Neural cell (in vitro differentiated cells): ENCODE results near the gene SH3RF2. TPM values are rescaled to one million over a fixed set of nuclear protein-coding genes. Genes with fewer than 3 reads are reported as not detected.

Experiments
- H2AFZ ChIP-seq: fragments of 200-600, 300-800 bp; sonication (generic), shearing (Covaris generic); 2 replicates; pipeline ENCODE4 v1.6.0; 2014; ENCODE audit warnings: low read depth, mild to moderate bottlenecking, antibody characterized with exemption, low read length, moderate library complexity
- H3F3A ChIP-seq: fragments of 200-600 bp; shearing (Covaris generic); 2 replicates; pipeline ENCODE4 v1.6.1; 2016; ENCODE audit warnings: mild to moderate bottlenecking, moderate library complexity, mixed read lengths, antibody characterized with exemption, low read length; ENCODE audit not compliant: insufficient read depth, poor library complexity, severe bottlenecking
- H3K27ac ChIP-seq: fragments of 200-600, 300-800 bp; sonication (generic), shearing (Covaris generic); 2 replicates; pipeline ENCODE4 v1.5.1; 2014; ENCODE audit warnings: mild to moderate bottlenecking, low read length, moderate library complexity
- H3K27me3 ChIP-seq: fragments of 300-800, 200-600 bp; sonication (generic), shearing (Covaris generic); 2 replicates; pipeline ENCODE4 v1.6.0; 2014; ENCODE audit warnings: mild to moderate bottlenecking, low read depth, low read length, moderate library complexity; ENCODE audit not compliant: insufficient read depth
- H3K36me3 ChIP-seq: fragments of 300-800, 200-600 bp; sonication (generic), shearing (Covaris generic); 2 replicates; pipeline ENCODE4 v1.5.1; 2014; ENCODE audit warnings: mild to moderate bottlenecking, antibody characterized with exemption, low read length, moderate library complexity; ENCODE audit not compliant: insufficient read depth
- H3K4me2 ChIP-seq: fragments of 300-800, 200-600 bp; sonication (generic), shearing (Covaris generic); 2 replicates; pipeline ENCODE4 v1.6.0; 2014; ENCODE audit warnings: mild to moderate bottlenecking, low read length
- H3K4me3 ChIP-seq: fragments of 300-800, 200-600 bp; sonication (generic), shearing (Covaris generic); 2 replicates; pipeline ENCODE4 v1.5.1; 2014; ENCODE audit warnings: mild to moderate bottlenecking, low read length, moderate library complexity
- H3K79me2 ChIP-seq: fragments of 200-600 bp; shearing (Covaris generic); replicated peaks from 2 replicates; pipeline ENCODE4 v1.6.0; 2014; ENCODE audit warnings: mild to moderate bottlenecking, low read length, moderate library complexity; ENCODE audit not compliant: insufficient read depth
- H3K9ac ChIP-seq: fragments of 300-800, 200-600 bp; sonication (generic), shearing (Covaris generic); 2 replicates; pipeline ENCODE4 v1.6.1; 2016; ENCODE audit warnings: mild to moderate bottlenecking, low read length, mixed read lengths
- H3K9me2 ChIP-seq: fragments of 200-600 bp; shearing (Covaris generic); 2 replicates; pipeline ENCODE4 v1.6.1; 2016; ENCODE audit warnings: mild to moderate bottlenecking, low read length, mixed read lengths; ENCODE audit not compliant: insufficient read depth
- H3K9me3 ChIP-seq: fragments of 200-600, 300-800 bp; sonication (generic), shearing (Covaris generic); 2 replicates; pipeline ENCODE4 v1.6.1; 2016; ENCODE audit warnings: mild to moderate bottlenecking, mixed run types, low read length, moderate library complexity, mixed read lengths
- H4K20me1 ChIP-seq: fragments of 200-600 bp; shearing (Covaris generic); 2 replicates; pipeline ENCODE4 v1.6.1; 2016; ENCODE audit warnings: mild to moderate bottlenecking, mixed run types; ENCODE audit not compliant: insufficient read depth
- EP300 ChIP-seq: fragments of 450-650 bp; conservative IDR thresholded peaks from 2 replicates; pipeline ENCODE4 v1.6.1; 2014; ENCODE audit warnings: antibody characterized with exemption, mild to moderate bottlenecking, moderate library complexity; ENCODE audit not compliant: poor library complexity, severe bottlenecking
- EZH2 ChIP-seq: fragments of 200-600, 300-800 bp; shearing (Covaris generic), sonication (generic); IDR thresholded peaks from 2 replicates; pipeline ENCODE4 v1.6.1; 2014; ENCODE audit warnings: antibody characterized with exemption, low read length, borderline replicate concordance, mild to moderate bottlenecking; ENCODE audit not compliant: insufficient read depth, poor library complexity, severe bottlenecking
- MXI1 ChIP-seq: fragments of 450-650 bp; conservative IDR thresholded peaks from 2 replicates; pipeline ENCODE4 v1.6.1; 2014; ENCODE audit warnings: antibody characterized with exemption, mild to moderate bottlenecking; ENCODE audit not compliant: poor library complexity, severe bottlenecking
- POLR2AphosphoS5 ChIP-seq: IDR thresholded peaks from 2 replicates; pipeline ENCODE4 v1.6.1; 2012
- RAD21 ChIP-seq: fragments of 450-650 bp; conservative IDR thresholded peaks from 2 replicates; pipeline ENCODE4 v1.6.1; 2014; ENCODE audit warnings: antibody characterized with exemption, mild to moderate bottlenecking, moderate library complexity
- SMC3 ChIP-seq: fragments of 450-650 bp; conservative IDR thresholded peaks from 2 replicates; pipeline ENCODE4 v1.6.1; 2014; ENCODE audit warnings: antibody characterized with exemption, mild to moderate bottlenecking, moderate library complexity; ENCODE audit not compliant: poor library complexity
- TAF1 ChIP-seq: IDR thresholded peaks from 2 replicates; pipeline ENCODE4 v1.6.1; 2012; ENCODE audit warnings: low read depth
- polyA plus RNA-seq: library from polyadenylated mRNA; depleted of rRNA; stranded (reverse); fragments of >200 nt; gene quantifications from 2 replicates; pipeline ENCODE4 v1.2.3, GENCODE V29; 2014
- TF ChIP-seq, protein P1 (sequence below): fragments of 450-650 bp; IDR thresholded peaks from 2 replicates; pipeline ENCODE4 v1.5.1; 2014; ENCODE audit warnings: antibody characterized with exemption, mild to moderate bottlenecking, moderate library complexity; ENCODE audit not compliant: poor library complexity, severe bottlenecking
- TF ChIP-seq, protein P2 (sequence below): IDR thresholded peaks from 2 replicates; pipeline ENCODE4 v1.6.1; 2012; ENCODE audit warnings: borderline replicate concordance

The SH3RF2 gene
- polyA plus RNA-seq, 1 donor from 2014 or later = not detected

DNA sequence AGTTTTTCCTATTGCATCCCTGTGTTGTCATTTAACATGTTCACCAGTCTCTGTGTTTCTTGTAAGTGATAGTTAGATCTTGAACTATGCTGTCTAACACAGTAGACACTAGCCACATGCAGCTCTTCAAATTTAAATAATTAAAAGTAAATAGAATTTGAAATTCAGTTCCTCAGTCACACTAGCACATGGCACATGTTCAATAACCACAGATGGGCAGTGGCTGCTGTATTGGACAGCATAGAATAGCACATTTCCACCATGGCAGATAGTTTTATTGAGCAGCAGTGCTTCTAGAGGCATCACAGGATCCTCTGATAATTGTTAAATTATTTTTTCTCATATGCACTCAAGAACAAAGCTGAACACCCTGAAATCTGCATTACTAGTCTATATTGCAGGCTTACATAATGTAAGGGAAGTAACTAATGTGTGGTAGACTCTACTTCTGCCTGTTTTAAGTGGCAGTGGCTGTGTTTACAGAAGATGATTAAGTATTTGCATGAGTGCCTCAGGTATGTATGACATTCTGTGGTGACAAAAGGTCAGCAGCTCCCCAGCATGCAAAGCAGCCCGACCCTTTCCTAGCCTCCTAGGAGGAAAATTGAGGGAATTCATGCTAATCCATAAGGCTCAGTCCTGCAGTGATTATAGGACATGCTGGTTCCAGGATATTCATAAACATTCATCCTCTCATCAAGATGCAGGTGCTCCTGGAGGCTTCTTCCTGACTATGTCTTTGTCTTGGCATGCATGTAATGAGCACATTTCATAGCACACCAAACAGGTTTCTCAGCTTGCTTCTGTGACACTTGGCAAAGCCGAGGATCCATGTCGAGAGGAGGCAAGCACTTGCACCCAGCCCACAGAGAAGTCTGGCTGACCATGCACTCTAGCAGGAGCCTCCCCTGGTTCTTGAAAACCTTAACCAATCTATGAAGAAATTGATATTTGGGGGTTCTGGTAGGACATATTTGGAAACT is 45.5 kb downstream of the SH3RF2 start:
- Histone ChIP-seq H3K9ac (no peak overlapping the region), H3F3A (no peaks in the 10 kb centered on the region), H3K9me2 (no peaks in the 10 kb centered on the region), H3K9me3 (no peaks in the 10 kb centered on the region), H3K27me3 (no peaks in the 10 kb centered on the region), H3K36me3 (no peaks in the 10 kb centered on the region), H3K4me2 (no peak overlapping the region), H4K20me1 (no peaks in the 10 kb centered on the region), H3K79me2 (no peaks in the 10 kb centered on the region), H3K4me3 (no peak overlapping the region), H2AFZ (no peak overlapping the region), H3K27ac (no peak overlapping the region)
- TF ChIP-seq EZH2 (no peak), SMC3 (no peak), RAD21 (no peak), TAF1 (no peak), MXI1 (no peak), POLR2AphosphoS5 (no peak), EP300 (no peak)
- TF ChIP-seq, protein P1, sequence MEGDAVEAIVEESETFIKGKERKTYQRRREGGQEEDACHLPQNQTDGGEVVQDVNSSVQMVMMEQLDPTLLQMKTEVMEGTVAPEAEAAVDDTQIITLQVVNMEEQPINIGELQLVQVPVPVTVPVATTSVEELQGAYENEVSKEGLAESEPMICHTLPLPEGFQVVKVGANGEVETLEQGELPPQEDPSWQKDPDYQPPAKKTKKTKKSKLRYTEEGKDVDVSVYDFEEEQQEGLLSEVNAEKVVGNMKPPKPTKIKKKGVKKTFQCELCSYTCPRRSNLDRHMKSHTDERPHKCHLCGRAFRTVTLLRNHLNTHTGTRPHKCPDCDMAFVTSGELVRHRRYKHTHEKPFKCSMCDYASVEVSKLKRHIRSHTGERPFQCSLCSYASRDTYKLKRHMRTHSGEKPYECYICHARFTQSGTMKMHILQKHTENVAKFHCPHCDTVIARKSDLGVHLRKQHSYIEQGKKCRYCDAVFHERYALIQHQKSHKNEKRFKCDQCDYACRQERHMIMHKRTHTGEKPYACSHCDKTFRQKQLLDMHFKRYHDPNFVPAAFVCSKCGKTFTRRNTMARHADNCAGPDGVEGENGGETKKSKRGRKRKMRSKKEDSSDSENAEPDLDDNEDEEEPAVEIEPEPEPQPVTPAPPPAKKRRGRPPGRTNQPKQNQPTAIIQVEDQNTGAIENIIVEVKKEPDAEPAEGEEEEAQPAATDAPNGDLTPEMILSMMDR = no peak
- TF ChIP-seq, protein P2, sequence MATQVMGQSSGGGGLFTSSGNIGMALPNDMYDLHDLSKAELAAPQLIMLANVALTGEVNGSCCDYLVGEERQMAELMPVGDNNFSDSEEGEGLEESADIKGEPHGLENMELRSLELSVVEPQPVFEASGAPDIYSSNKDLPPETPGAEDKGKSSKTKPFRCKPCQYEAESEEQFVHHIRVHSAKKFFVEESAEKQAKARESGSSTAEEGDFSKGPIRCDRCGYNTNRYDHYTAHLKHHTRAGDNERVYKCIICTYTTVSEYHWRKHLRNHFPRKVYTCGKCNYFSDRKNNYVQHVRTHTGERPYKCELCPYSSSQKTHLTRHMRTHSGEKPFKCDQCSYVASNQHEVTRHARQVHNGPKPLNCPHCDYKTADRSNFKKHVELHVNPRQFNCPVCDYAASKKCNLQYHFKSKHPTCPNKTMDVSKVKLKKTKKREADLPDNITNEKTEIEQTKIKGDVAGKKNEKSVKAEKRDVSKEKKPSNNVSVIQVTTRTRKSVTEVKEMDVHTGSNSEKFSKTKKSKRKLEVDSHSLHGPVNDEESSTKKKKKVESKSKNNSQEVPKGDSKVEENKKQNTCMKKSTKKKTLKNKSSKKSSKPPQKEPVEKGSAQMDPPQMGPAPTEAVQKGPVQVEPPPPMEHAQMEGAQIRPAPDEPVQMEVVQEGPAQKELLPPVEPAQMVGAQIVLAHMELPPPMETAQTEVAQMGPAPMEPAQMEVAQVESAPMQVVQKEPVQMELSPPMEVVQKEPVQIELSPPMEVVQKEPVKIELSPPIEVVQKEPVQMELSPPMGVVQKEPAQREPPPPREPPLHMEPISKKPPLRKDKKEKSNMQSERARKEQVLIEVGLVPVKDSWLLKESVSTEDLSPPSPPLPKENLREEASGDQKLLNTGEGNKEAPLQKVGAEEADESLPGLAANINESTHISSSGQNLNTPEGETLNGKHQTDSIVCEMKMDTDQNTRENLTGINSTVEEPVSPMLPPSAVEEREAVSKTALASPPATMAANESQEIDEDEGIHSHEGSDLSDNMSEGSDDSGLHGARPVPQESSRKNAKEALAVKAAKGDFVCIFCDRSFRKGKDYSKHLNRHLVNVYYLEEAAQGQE = no peak

DNA sequence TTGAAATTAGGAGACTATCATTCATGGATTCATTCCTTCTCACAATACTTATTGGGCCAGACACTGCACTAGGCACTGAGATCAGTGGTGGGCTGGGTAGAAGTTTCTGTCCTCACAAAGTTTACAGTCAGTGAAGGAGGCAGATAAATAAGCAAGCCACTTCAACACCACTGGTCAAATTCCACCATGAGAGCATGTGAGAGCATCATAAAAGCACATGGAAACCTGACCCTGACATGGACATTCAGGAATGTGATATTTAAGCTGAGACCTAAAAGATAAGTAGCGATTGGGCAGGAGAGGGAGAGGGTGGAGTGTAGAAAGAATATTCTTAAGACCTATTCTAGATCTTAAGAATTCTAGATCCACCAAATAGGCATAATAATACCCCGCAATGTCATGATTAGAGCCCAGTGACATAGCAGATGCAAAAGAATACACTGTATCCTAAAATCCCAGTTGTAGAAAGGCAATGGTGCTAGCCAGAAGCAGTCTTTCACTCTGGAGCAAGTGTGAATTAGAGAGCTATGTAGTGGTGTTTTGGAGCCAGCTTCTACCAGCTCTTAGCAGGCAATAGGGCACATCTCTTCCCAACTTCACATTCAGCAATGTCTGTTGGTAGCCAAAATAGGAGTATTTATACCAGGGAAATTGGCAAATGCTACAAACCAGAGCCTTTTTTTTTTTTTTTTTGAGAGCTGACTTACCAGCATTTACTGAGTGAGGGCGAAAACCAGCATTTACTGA is 46.4 kb downstream of the SH3RF2 start:
- Histone ChIP-seq H3K79me2 (no peaks in the 10 kb centered on the region), H3K9me3 (no peaks in the 10 kb centered on the region), H3K36me3 (no peaks in the 10 kb centered on the region), H3K4me3 (no peak overlapping the region), H3K27ac (no peak overlapping the region), H3K9me2 (no peaks in the 10 kb centered on the region), H3K27me3 (no peaks in the 10 kb centered on the region), H3K9ac (no peak overlapping the region), H3K4me2 (no peak overlapping the region), H2AFZ (no peak overlapping the region), H4K20me1 (no peaks in the 10 kb centered on the region), H3F3A (no peaks in the 10 kb centered on the region)
- TF ChIP-seq RAD21 (no peak), SMC3 (no peak), EP300 (no peak), EZH2 (no peak), POLR2AphosphoS5 (no peak), MXI1 (no peak), TAF1 (no peak)
- TF ChIP-seq, protein P1 = no peak
- TF ChIP-seq, protein P2 = no peak
